Measurements from ENCODE around the gene GLT8D1. TPM values are rescaled to one million over a fixed set of nuclear protein-coding genes. Genes with fewer than 3 reads are reported as not detected.

GLT8D1 gene
- total and polyA plus RNA-seq, 2 of the 13 experiments (the other 11 are each of a cell fraction or from before 2014, with no cell fraction given) = 110 to 121 TPM

DNA sequence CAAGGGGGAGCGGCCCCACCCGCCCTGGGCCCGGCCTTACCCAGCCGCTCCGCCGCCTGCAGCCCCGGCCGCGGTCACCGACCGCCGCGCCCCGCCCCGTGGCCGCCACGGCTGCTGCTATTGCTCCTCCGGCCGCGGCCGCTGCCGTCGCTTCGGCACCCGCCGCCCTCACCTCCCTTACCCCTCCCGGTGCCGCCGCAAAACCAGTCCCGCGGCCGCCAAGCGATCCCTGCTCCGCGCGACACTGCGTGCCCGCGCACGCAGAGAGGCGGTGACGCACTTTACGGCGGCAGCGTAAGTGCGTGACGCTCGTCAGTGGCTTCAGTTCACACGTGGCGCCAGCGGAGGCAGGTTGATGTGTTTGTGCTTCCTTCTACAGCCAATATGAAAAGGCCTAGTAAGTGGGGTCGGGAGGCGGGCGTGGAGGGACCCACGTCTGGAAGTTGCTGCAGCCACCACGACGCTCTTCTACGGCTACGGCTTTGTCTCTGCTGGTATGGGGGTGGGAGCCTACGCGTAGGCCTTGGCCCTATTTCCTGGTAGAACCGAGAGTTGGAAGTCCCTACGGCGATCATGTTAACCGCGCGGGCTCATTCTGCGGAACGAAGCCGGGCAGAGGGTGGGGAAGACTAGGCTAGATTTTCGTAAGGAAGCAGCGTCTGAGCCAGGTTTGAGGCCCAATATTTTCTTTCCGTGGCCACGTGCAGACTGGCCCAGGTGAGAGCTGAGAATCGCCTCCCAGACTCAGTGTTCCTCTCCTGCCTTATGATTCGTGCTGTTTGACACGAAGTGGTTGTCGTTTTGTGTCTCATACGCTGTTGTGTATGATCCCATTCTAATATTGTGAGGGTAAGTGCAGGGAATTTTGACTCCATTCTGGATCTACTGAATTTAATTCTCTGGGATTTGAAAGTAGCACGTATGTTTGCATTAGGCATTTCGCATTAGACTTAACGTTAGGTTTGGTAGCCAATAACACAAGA is 19.6 kb downstream of the GLT8D1 start, which contains the start of the genes GNL3 and PBRM1 (continued):
- TF ChIP-seq HNF1A (IDR thresholded peaks at IDR 0.05; ENCODE audit: low read depth) (no peak), HNF1A (CRISPR knock-in tag; IDR thresholded peaks at IDR 0.05; ENCODE audit: borderline replicate concordance) (peak; percentile 49; the same call in 1 of the 2 replicates), TCF7L2 (IDR thresholded peaks at IDR 0.05; ENCODE audit: low read depth, low read length) (no peak), CHD4 (IDR thresholded peaks at IDR 0.05; ENCODE audit: borderline replicate concordance, low read length) (no peak), MTF2 (CRISPR knock-in tag; IDR thresholded peaks at IDR 0.05; ENCODE audit: borderline replicate concordance) (no peak), ZNF556 (CRISPR knock-in tag; IDR thresholded peaks at IDR 0.05; ENCODE audit: borderline replicate concordance) (peak; percentile 80; the same call in 1 of the 2 replicates), GRHL1 (CRISPR knock-in tag; conservative IDR thresholded peaks at IDR 0.05) (no peak), MZF1 (CRISPR knock-in tag; IDR thresholded peaks at IDR 0.05; ENCODE audit: borderline replicate concordance) (no peak), MAF1 (CRISPR knock-in tag; IDR thresholded peaks at IDR 0.05; ENCODE audit: borderline replicate concordance) (peak; percentile 71; the same call in 1 of the 2 replicates), ZNF33B (CRISPR knock-in tag; IDR thresholded peaks at IDR 0.05) (no peak; the same call in 1 of the 2 replicates), PRPF4 (IDR thresholded peaks at IDR 0.05; ENCODE audit: low read depth, low read length, poor library complexity, severe bottlenecking) (no peak), HNRNPK (IDR thresholded peaks at IDR 0.05; ENCODE audit: low read depth, low read length, poor library complexity, severe bottlenecking) (peak; percentile 60), ZNF530 (CRISPR knock-in tag; IDR thresholded peaks at IDR 0.05; ENCODE audit: low read depth) (no peak), ZNF770 (CRISPR knock-in tag; IDR thresholded peaks at IDR 0.05) (no peak; the same call in 1 of the 2 replicates), ZNF557 (CRISPR knock-in tag; IDR thresholded peaks at IDR 0.05) (peak; percentile 68; the same call in 1 of the 2 replicates)
- TF ChIP-seq, protein P1, sequence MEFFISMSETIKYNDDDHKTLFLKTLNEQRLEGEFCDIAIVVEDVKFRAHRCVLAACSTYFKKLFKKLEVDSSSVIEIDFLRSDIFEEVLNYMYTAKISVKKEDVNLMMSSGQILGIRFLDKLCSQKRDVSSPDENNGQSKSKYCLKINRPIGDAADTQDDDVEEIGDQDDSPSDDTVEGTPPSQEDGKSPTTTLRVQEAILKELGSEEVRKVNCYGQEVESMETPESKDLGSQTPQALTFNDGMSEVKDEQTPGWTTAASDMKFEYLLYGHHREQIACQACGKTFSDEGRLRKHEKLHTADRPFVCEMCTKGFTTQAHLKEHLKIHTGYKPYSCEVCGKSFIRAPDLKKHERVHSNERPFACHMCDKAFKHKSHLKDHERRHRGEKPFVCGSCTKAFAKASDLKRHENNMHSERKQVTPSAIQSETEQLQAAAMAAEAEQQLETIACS (CRISPR knock-in tag; IDR thresholded peaks at IDR 0.05) = peak; percentile 99

All from HepG2 (cell line).